ENCODE results near the gene LDLRAD3.
"Not testable (repeated sequence)": the region's sequence is repeated elsewhere in the genome, so short reads cannot be mapped to it uniquely, and the experiment has no call there.

The LDLRAD3 gene, protein sequence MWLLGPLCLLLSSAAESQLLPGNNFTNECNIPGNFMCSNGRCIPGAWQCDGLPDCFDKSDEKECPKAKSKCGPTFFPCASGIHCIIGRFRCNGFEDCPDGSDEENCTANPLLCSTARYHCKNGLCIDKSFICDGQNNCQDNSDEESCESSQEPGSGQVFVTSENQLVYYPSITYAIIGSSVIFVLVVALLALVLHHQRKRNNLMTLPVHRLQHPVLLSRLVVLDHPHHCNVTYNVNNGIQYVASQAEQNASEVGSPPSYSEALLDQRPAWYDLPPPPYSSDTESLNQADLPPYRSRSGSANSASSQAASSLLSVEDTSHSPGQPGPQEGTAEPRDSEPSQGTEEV

DNA sequence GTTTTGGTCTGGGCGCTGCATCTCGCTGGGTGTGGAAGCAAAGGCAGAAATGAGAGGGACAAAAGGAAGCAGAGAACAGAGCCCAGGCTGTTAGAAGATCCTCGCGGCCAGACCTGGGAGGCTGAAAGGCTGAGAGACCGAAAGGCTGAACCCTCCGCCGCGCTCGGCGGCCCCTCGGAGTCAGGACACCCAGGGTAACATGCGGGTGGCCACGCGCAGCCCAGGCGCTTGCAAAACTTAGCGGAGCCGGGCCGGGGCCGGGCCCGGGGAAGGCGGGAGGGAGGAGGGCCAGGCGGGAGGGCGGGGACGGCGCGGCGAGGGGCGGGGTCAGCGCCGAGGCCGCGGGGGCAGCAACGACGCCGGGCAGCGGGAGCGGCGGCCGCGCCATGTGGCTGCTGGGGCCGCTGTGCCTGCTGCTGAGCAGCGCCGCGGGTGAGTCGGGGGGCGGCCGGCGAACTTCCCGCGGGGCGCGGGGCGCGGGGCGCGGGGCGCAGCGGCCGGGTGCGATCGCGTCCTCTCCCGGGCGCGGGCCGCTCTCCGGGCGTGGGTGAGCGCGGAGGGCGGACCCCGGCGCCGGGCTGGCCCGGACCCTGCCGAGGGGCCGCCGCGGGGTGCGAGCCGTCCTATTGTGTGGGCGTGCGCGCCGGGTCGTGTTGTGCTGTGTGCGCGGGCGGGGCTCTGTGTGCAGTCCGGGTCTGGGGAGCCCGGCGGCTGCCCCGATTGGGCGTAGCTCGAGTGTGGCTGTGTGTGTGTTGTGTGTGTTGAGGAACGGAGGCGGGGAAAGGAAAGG, at the start of gene LDLRAD3:
LDLRAD3 (plus strand) TSS at position 350 of the 790 bp plus-strand sequence; CDS start at position 387, 37 bp downstream.
- no peak for DNase-seq (ENCODE audit: extremely low read depth in 1 of 2, low read depth in 1 of 2)

DNA sequence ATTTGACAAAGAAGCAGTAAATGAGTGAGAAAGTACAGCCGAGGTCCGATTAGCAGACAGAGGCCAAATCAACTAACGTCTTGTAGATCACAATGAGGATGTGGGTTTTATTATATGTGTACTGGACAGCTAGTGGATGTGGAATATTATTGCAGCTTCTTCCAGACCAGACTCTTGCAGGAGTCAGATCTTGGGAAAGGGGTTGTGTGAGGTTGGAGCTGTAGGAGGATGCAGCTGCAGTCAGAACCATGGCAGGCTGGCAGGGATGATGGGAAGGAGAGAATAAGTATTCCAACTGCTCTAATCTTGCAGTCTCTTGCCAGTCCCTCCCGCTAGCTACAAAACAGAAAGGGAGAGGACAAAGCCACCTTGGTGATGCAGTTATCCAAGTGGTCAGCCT, 46.8 kb upstream of the LDLRAD3 start:
- DNase-seq (ENCODE audit: extremely low read depth in 1 of 2, low read depth in 1 of 2): no peak

DNA sequence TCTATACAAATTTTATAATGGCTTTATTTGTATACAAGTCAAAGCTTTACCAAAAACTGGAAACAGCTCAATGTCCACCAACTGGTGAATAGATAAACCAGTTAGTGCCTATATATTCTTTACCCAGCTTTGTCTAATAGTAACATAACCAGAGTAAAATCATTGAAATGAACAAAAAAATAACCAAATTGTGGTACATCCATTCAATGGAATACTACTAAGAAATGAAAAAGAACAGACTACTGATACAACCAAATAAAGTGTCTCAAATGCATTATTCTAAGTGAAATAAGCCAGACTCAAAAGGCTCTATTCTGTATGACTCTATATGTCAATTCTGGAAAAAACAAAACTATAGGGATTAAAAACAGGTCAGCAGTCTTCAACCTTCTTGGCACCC, 40.9 kb upstream of the LDLRAD3 start:
- no peak for DNase-seq (ENCODE audit: extremely low read depth in 1 of 2, low read depth in 1 of 2)

DNA sequence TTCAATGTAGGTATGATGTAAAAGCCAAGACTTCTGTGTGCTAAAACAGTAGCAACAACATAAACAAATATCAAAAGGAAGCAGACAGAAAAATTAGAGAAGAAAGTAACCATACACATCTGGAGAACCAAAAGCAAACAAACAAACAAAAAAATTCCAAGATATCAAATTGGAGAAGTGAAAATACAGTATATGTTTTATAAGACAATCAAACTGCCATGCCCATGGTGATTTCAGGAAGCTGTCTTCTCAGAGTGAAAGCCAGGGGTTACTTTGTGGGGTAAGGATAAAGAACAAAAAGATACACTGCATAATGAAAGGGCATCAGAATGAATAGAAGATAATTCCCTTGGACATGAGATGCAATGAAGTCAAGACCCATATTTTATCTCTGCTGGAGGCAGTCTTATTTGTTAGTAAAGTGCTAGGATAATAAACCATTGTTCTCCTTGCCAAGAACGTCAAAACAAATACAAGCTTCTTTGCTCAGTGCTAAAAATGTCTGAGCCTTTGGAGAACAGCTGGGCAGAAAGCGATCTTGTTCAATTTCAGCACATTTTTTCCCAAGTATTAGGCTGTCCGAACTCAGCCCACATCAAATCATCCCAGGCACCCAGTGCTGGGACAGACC, 38.1 kb upstream of the LDLRAD3 start:
- no peak for DNase-seq (ENCODE audit: extremely low read depth in 1 of 2, low read depth in 1 of 2)

DNA sequence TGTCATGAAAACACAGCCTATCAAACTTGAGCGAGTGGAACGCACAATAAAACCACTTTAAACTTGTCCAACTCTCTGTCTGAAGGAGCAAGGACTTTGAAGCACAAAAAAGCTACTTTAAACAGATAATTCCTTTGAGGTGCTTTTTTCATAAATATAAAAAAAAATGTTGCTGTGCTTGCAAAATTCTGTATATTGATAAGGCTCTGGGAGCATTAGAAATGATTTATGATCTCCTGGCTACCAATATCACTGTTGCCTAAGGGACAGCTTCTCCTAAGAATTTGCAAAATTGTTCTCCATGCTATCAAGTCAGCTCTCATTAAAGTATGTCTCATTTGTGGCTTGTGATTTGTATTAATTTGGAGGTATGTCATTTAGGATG, 37.6 kb upstream of the LDLRAD3 start:
- DNase-seq (ENCODE audit: extremely low read depth in 1 of 2, low read depth in 1 of 2): no peak

DNA sequence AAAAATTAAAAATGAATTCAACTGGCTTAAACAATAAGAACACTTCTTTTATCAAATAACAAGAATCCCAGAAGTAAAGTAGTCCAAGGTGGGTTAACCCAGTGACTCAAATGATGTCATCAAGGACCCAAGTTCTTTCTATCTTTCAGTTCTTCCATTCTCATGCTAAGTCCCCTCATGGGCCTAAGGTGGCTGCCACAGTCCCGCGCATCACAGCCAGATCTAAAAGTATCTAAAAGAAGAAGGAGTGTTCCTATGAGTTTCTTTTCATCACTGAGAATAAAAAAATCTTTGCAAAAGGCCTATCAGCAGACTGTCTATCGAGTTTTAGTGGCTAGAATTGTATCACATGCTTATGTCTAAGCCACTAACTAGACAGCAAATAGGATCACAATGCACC, 37.2 kb upstream of the LDLRAD3 start:
- DNase-seq (ENCODE audit: extremely low read depth in 1 of 2, low read depth in 1 of 2): no peak

DNA sequence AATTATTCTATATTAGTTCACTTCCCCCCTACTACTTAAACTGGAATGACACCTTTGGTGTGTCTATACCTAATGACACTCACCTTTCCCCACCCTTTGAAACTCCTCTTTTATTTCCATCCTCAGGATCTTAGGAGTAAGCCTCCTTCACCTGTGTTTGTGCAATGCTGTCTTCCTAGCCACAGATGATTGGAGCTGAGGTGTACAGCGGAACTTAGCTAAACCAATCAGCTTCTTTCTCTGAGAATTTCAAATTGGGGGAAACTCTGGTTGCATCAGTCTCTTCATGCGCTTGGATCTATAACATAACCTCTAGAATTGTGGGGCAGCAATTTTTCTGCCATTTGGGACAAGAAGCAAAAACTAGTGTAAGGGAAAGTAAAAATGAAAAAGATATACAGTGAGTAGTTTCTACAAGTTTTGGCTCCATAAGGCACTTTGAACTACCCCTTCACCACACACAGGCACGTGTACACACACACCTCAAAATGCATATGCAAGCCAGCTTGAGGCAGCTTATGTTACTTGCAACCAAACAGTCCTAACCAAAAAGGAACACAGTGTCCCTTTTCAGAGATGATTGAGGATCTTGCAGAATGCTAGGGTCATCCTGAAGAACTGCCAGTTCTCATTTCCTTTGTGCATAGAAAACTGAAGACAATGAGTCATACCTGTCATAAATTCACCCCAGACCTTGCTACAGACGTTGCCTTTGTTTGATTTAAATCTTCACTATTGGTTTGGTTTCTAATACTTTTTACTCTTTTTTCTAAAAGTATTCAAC, 36.0 kb upstream of the LDLRAD3 start:
- DNase-seq (ENCODE audit: extremely low read depth in 1 of 2, low read depth in 1 of 2): no peak

DNA sequence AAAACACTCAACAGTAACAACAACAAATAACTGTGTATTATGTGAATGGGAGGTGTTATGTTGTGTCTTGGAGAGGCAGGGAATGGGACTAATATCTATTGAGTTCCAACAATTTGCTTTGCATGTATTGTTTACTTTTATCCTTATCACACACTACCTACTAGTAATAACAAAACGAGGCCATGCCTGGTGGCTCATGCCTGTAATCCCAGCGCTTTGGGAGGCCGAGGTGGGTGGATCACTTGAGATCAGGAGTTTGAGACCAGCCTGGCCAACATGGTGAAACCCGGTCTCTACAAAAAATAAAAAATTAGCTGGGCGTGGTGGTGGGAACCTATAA, 35.5 kb upstream of the LDLRAD3 start:
- DNase-seq (ENCODE audit: extremely low read depth in 1 of 2, low read depth in 1 of 2): not testable (repeated sequence)

DNA sequence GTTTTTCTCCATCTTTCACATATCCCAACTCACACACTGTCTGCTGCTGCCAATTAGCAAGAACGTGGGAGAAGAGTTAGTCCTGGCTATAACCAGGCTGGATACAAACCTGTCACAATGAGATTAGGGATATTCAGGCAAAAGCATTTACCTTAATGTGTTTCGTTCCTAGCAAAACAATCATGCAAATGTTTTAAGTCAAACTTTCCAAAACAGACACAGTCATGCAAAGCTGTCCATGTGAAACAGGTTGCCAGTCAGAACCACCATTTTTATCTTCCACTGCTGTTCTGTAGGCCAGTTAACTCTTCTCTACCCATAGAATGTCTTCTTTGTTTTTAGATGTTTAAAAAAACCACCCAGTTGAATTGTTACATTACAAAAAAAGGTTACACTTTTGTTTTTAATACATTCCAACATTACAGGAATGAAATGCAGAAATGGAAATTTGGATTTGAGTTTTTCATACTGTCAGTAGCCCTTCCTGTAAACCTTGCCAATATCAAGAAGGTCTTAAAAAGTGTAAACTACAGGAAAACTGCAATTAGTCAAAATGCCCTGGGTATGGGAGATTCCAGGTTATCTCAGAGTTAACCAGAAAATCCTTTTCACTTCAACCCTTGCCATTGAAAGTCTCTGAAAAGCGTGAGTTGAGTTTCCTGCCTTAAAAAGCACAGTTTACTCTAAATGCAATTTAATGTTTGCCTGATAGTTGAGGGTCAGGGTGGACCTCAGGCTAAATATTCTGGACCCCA, 34.2 kb upstream of the LDLRAD3 start:
- no peak for DNase-seq (ENCODE audit: extremely low read depth in 1 of 2, low read depth in 1 of 2)

DNA sequence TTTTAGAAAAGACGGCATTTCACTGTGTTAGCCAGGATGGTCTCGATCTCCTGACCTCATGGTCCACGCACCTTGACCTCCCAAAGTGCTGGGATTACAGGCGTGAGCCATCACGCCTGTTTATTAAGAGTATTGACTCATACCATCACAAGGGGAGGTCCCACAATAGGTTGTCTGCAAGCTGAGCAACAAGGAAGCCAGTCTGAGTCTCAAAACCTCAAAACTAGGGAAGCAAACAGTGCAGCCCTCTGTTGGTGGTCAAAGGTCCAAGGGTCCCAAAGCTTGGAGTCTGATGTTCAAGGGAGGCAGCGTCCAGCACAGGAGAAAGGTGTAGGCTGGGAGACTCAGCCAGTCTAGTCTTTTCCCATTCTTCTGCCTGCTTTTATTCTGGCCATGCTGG, 32.8 kb upstream of the LDLRAD3 start:
- no peak for DNase-seq (ENCODE audit: extremely low read depth in 1 of 2, low read depth in 1 of 2)

DNA sequence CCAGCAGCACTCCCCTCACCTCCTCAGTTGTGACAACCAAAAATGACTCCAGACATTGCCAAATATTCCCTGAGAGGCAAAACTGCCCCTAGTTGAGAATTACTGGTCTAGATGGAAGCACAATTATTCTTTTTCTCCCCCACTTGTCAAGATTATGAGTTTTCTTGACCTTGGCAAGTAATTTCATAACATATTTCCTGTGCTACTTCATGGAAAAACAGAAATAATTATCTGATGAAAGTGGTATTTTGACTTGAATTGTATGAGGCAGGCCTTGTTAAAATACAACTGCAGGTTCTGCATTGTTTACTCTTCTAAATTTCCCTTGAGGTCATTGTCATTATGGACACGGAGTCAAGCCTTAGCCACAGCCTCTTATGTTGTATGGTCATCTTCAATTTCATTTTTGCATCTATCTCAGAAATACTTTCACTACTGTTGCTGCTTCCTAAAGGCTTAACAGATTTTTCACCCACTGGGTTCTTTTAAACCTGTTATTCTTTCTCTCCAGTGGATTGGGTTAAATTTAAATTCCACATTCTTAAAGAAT, 32.2 kb upstream of the LDLRAD3 start:
- DNase-seq (ENCODE audit: extremely low read depth in 1 of 2, low read depth in 1 of 2): no peak

DNA sequence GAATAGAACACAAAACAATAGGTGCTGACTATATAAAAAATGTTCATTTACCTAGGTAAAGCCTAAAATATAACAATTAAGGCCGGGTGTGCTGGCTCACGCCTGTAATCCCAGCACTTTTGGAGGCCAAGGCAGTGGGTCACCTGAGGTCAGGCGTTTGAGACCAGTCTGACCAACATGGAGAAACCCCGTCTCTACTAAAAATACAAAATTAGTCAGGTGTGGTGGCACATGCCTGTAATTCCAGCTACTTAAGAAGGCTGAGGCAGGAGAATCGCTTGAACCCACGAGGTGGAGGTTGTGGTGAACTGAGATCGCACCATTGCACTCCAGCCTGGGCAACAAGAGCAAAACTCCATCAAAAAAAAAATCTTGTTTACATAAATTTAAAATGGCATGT, 31.4 kb upstream of the LDLRAD3 start:
- not testable (repeated sequence) for DNase-seq (ENCODE audit: extremely low read depth in 1 of 2, low read depth in 1 of 2)

DNA sequence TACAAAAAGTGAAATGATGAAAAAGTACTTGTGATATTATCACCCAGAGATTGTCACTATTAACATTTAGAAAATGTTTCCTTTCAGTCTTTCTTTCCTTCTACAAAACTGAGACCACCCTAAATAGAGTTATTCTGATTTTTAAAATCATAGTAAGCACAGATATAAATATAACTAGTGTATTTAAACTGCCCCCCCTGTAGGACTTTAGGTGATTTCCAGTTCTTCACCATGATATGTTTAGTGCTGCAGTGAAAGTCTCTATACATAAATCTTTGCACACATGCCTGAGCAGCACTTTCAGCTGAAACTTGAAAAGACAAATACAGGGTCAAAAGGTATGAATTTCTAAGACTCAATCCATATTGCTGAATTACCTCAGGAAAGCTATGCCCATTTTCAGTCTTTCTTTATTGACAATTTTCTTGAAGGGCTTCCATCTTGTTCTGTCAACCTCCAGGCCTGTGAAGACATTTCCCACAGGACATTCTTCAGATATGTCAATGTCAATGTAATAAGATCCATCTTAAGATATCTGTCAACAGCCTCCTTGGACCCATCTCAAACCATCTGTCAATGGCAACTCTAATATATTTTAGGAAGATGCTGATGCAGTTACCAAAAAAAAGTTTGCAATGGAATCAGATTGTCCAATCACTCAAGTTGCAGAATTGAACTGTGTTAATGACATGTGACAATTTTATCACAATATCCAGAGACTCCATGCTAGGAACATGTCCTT, 30.8 kb upstream of the LDLRAD3 start:
- no peak for DNase-seq (ENCODE audit: extremely low read depth in 1 of 2, low read depth in 1 of 2)

DNA sequence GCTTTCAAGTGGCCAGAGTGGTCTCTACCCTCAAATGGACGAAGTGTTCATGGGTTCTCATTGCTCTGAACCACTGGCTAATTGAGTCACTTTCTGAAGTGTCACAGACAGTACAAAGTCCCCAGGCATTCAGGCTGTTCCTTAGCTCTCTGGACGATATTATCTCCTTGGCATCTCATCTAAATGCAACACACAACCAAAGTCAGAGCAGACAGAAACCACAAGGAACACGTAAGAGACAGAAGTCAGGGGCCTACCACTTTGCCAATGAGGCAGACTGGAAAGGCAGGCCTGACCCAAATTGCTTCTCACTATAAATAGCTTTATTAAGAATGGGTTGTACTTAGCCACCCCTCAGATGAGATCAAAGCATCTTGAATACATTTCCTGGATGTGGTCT, 29.0 kb upstream of the LDLRAD3 start:
- no peak for DNase-seq (ENCODE audit: extremely low read depth in 1 of 2, low read depth in 1 of 2)

DNA sequence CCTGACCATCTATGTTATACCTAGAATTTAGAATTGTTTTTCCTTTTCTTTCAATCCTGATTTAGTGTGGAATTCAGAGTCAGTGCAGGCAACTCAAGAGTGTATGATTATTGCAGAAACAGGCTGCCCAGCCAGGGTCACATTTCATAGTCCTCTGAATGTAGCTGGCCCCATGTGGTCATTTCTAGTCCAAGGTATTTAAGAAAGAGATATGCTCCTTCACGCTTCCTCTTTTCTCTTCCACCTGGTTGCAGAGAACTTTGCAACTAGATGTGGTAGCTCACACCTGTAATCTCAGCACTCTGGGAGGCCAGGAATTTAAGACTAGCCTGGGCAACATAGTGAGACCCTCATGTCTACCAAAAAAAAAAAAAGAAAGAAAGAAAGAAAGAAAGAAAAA, 27.6 kb upstream of the LDLRAD3 start:
- DNase-seq (ENCODE audit: extremely low read depth in 1 of 2, low read depth in 1 of 2): no peak

DNA sequence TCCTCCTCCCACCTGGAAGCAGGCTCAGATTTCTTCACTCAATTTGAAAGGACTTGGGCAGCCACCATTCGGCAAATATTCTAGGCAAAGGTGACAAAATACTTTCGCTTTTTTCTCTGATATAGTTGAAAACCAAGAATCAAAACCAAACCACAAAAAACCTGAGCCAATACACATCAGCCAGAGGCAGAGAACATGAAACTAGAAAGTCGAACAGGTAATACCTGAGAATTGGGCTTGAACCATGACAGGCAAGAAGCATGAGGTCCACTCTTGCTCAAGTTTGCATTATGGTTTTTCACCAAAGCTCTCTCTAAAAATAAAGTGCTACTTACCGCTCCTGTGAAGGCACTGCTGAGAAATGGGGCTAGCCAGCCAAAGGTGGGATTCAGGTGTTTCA, 26.2 kb upstream of the LDLRAD3 start:
- no peak for DNase-seq (ENCODE audit: extremely low read depth in 1 of 2, low read depth in 1 of 2)

DNA sequence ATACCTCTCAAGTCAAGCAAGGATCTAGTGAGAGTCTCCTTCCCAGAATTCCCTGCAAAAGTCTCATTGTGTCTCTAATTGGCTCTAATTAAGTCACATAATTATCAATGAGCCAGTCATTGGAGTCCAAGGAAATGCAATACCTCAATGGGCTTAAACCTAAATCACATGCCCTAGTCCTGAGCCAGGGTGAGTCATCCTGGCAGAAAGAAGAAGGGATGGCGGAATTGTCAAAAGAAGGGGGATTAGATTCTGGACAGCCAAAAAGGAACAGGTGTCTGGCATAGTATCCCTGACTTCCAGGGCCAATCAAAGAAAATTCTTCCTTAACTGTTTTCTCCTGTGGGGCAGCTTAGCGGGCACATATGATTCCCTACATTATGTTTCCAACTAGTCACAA, 25.1 kb upstream of the LDLRAD3 start:
- no peak for DNase-seq (ENCODE audit: extremely low read depth in 1 of 2, low read depth in 1 of 2)

DNA sequence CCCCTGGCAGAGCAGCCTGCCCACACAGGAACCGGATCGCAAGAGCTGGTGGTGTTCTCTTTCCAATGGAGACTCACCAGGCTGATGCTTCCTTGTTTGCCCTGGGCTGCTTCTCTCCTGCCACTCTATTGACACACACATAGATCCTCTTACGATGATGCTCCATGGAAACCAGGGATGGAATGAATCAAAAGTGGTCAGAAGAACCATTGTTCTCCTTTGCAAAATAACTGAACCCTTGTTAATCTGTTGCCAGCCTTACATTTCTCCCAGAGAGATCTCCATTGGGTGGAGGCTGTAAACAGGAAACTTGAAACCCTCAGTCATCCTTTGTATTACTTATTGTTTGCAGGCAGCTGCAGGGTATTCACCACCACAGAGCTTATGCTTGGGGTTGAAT, 24.6 kb upstream of the LDLRAD3 start:
- DNase-seq (ENCODE audit: extremely low read depth in 1 of 2, low read depth in 1 of 2): no peak

DNA sequence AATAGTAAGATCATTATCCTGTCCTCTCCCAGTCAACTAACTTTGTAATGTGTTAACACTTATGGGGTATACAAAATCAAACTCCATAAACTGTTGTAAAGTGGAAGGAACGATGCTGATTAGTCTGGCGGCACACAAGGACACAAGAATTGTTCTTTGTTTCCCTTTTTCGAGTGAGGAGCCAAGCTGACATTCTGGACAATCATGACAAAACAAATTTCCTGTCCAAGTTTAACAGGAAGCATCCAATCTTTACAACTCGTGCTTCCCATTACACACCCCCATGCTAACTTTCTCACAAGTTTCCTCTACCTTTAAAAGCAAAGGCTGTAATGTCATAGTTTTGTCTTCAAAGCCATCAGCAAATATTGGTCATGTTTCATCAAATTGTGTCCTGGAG, 20.4 kb upstream of the LDLRAD3 start:
- DNase-seq (ENCODE audit: extremely low read depth in 1 of 2, low read depth in 1 of 2): no peak

DNA sequence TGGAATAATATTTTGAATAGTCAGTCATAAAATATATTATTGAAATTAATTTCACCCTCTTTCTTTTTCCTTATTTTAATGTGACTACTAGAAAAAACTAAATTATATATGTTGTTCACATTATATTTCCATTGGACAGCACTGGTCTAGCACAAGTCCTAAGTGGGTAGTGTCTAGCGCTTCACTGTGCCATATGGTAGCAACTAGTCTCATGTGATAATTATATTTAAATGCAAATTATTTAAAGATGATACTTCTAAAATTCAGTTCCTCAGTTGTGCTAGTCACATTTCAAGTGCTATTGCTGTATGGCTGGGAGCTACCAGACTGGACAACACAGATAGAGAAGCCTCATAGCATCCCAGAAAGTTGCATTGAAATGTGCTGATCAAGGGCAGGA, 19.1 kb upstream of the LDLRAD3 start:
- no peak for DNase-seq (ENCODE audit: extremely low read depth in 1 of 2, low read depth in 1 of 2)
